Fibroblast of lung (primary cell): ENCODE data around the gene FRMD4A.

ENCODE experiments used
- EZH2 ChIP-seq: IDR thresholded peaks from 2 replicates; pipeline ENCODE4 v1.5.1; 2012; ENCODE audit warnings: low read length, control low read depth, mild to moderate bottlenecking; ENCODE audit errors: missing control alignments
- TF ChIP-seq, protein P1 (sequence below), 2 donors: IDR thresholded peaks in 1 of 2; conservative IDR thresholded peaks in 1 of 2; 1 replicate in 1 of 2; 2 replicates in 1 of 2; pipeline ENCODE4 v1.5.1; 2011 to 2012; ENCODE audit warnings: low read length in 2 of 2, control low read depth in 1 of 2, inconsistent platforms in 1 of 2, low read depth in 1 of 2, mild to moderate bottlenecking in 1 of 2

DNA sequence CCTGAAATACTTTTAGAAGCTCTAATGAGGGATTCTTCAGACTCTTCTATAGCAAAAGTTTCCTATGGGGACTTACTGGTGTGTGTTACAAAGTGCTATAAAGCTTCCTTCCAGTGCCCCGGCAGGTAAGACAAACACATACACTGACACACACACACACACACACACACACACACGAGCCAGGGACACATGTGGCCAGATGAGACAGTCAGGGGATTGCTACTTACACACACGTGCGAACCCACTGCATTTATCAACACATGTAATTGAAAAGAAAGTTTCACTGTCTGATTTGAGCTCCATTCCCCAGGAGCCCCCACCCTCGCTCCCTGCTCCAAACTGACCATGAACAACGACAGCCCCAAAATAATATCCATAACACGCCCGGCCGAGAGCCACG is 624.1 kb downstream of the FRMD4A start:
- TF ChIP-seq, protein P1, sequence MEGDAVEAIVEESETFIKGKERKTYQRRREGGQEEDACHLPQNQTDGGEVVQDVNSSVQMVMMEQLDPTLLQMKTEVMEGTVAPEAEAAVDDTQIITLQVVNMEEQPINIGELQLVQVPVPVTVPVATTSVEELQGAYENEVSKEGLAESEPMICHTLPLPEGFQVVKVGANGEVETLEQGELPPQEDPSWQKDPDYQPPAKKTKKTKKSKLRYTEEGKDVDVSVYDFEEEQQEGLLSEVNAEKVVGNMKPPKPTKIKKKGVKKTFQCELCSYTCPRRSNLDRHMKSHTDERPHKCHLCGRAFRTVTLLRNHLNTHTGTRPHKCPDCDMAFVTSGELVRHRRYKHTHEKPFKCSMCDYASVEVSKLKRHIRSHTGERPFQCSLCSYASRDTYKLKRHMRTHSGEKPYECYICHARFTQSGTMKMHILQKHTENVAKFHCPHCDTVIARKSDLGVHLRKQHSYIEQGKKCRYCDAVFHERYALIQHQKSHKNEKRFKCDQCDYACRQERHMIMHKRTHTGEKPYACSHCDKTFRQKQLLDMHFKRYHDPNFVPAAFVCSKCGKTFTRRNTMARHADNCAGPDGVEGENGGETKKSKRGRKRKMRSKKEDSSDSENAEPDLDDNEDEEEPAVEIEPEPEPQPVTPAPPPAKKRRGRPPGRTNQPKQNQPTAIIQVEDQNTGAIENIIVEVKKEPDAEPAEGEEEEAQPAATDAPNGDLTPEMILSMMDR (conservative IDR thresholded peaks at IDR 0.05 in 1 of 2, IDR thresholded peaks at IDR 0.05 in 1 of 2; ENCODE audit: low read depth in 1 of 2, low read length in 2 of 2), result no peak
- TF ChIP-seq EZH2, result no peak
